Panc1 (cell line): ENCODE measurements around the gene CDS2.

Source experiments
- REST ChIP-seq, 2 experiments: IDR thresholded peaks; 2 replicates each; pipeline ENCODE4 v1.6.1; 2011 to 2012; ENCODE audit warnings: low read depth in 2 of 2, control low read depth in 1 of 2, low read length in 1 of 2, mild to moderate bottlenecking in 1 of 2, moderate library complexity in 1 of 2; ENCODE audit not compliant: insufficient read depth in 1 of 2
- TF ChIP-seq, protein P1 (sequence below): fragments of 450-650 bp; IDR thresholded peaks from 2 replicates; pipeline ENCODE4 v1.5.1; 2017; ENCODE audit warnings: mild to moderate bottlenecking

GRCh38 chr20:5145365-5146098 lies 18.7 kb downstream of the CDS2 start:
- TF ChIP-seq, protein P1, sequence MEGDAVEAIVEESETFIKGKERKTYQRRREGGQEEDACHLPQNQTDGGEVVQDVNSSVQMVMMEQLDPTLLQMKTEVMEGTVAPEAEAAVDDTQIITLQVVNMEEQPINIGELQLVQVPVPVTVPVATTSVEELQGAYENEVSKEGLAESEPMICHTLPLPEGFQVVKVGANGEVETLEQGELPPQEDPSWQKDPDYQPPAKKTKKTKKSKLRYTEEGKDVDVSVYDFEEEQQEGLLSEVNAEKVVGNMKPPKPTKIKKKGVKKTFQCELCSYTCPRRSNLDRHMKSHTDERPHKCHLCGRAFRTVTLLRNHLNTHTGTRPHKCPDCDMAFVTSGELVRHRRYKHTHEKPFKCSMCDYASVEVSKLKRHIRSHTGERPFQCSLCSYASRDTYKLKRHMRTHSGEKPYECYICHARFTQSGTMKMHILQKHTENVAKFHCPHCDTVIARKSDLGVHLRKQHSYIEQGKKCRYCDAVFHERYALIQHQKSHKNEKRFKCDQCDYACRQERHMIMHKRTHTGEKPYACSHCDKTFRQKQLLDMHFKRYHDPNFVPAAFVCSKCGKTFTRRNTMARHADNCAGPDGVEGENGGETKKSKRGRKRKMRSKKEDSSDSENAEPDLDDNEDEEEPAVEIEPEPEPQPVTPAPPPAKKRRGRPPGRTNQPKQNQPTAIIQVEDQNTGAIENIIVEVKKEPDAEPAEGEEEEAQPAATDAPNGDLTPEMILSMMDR = no peak
- no peak for TF ChIP-seq REST (IDR thresholded peaks at IDR 0.05; ENCODE audit: insufficient read depth in 1 of 2, low read depth in 2 of 2, low read length in 1 of 2)
